Measurements from ENCODE around the gene EBPL. TPM values are rescaled to one million over a fixed set of nuclear protein-coding genes. Genes with fewer than 3 reads are reported as not detected.

Gene EBPL
- total and polyA plus RNA-seq, 2 of the 4 experiments (the other 2 are of a cell fraction), result 57.9 to 65.3 TPM

DNA sequence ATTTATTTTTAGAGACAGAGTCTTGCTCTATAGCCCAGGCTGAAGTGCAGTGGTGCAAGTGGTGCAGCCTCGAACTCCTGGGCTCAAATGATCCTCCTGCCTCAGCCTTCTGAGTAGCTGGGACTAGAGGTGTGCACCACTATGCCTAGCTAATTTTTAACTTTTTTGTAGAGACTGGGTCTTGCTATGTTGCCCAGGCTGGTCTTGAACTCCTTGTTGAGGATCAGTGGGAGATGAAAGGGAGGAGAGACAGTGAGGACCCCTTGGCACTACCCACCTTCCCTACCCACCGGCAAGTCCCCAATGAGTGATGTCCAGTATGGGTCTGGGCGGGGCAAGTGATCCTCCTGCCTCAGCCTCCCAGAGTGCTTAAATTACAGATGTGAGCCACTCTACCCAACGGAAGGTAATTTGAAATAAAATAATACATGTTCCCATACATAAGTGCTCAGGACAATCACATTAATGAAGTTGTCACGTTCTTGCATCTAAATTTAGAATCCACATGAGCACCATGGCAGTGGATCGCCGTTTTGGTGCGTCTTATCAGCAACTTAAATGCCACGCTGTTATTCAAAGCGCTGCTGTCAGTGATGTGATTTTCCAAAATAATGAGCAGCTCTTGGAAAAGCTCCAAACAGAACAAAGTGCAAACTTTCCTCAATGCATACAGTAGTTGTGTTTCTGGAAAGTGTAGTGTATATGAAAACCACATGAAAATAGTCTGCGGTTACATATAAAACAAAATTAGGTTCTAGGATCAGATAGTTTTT lies 68.9 kb downstream of the EBPL start:
- no peak overlapping the region for H2BK20ac ChIP-seq (ENCODE audit: low read depth, low read length)
- intact Hi-C loops (cut with micrococcal nuclease), result no loop called here
- no peak overlapping the region for H4K91ac ChIP-seq (ENCODE audit: insufficient read depth, low read depth, low read length)
- H2AK9ac ChIP-seq (replicated peaks; ENCODE audit: low read depth, low read length, poor library complexity), result no peak overlapping the region
- H3K79me1 ChIP-seq (ENCODE audit: low read depth in 1 of 2, low read length in 2 of 2), result no peaks in the 10 kb centered on the region
- H3K23ac ChIP-seq (ENCODE audit: low read depth, low read length), result no peak overlapping the region
- no peak overlapping the region for H3K9ac ChIP-seq (ENCODE audit: low read depth, low read length)
- H2BK120ac ChIP-seq (ENCODE audit: low read depth, low read length), result no peak overlapping the region
- TF ChIP-seq, protein P1, sequence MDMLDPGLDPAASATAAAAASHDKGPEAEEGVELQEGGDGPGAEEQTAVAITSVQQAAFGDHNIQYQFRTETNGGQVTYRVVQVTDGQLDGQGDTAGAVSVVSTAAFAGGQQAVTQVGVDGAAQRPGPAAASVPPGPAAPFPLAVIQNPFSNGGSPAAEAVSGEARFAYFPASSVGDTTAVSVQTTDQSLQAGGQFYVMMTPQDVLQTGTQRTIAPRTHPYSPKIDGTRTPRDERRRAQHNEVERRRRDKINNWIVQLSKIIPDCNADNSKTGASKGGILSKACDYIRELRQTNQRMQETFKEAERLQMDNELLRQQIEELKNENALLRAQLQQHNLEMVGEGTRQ (IDR thresholded peaks at IDR 0.05; ENCODE audit: low read depth, low read length), result no peak
- TF ChIP-seq MXI1 (IDR thresholded peaks at IDR 0.05; ENCODE audit: borderline replicate concordance, low read depth, low read length), result no peak
- TF ChIP-seq, protein P2, sequence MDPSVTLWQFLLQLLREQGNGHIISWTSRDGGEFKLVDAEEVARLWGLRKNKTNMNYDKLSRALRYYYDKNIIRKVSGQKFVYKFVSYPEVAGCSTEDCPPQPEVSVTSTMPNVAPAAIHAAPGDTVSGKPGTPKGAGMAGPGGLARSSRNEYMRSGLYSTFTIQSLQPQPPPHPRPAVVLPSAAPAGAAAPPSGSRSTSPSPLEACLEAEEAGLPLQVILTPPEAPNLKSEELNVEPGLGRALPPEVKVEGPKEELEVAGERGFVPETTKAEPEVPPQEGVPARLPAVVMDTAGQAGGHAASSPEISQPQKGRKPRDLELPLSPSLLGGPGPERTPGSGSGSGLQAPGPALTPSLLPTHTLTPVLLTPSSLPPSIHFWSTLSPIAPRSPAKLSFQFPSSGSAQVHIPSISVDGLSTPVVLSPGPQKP (IDR thresholded peaks at IDR 0.05; ENCODE audit: borderline replicate concordance, low read depth, low read length), result no peak
- no peak for TF ChIP-seq MAZ (IDR thresholded peaks at IDR 0.05; ENCODE audit: borderline replicate concordance, low read depth, low read length)
- no peak for TF ChIP-seq RFX5 (IDR thresholded peaks at IDR 0.05; ENCODE audit: low read depth, low read length)
- no peak for TF ChIP-seq POLR2A (IDR thresholded peaks at IDR 0.05; ENCODE audit: low read depth, low read length)
- no peak for TF ChIP-seq CHD1 (IDR thresholded peaks at IDR 0.05; ENCODE audit: low read depth, low read length)
- TF ChIP-seq RCOR1 (IDR thresholded peaks at IDR 0.05; ENCODE audit: insufficient replicate concordance, low read length), result no peak
- TF ChIP-seq RAD21 (IDR thresholded peaks at IDR 0.05; ENCODE audit: low read length), result no peak
- TF ChIP-seq MAFK (IDR thresholded peaks at IDR 0.05; ENCODE audit: low read depth, low read length), result no peak
- TF ChIP-seq BHLHE40 (IDR thresholded peaks at IDR 0.05; ENCODE audit: low read depth, low read length), result no peak
- TF ChIP-seq FOS (IDR thresholded peaks at IDR 0.05; ENCODE audit: low read depth, low read length), result no peak
- no peak for TF ChIP-seq SMC3 (IDR thresholded peaks at IDR 0.05; ENCODE audit: low read depth, low read length)
- TF ChIP-seq, protein P3, sequence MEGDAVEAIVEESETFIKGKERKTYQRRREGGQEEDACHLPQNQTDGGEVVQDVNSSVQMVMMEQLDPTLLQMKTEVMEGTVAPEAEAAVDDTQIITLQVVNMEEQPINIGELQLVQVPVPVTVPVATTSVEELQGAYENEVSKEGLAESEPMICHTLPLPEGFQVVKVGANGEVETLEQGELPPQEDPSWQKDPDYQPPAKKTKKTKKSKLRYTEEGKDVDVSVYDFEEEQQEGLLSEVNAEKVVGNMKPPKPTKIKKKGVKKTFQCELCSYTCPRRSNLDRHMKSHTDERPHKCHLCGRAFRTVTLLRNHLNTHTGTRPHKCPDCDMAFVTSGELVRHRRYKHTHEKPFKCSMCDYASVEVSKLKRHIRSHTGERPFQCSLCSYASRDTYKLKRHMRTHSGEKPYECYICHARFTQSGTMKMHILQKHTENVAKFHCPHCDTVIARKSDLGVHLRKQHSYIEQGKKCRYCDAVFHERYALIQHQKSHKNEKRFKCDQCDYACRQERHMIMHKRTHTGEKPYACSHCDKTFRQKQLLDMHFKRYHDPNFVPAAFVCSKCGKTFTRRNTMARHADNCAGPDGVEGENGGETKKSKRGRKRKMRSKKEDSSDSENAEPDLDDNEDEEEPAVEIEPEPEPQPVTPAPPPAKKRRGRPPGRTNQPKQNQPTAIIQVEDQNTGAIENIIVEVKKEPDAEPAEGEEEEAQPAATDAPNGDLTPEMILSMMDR (conservative IDR thresholded peaks at IDR 0.05; ENCODE audit: low read depth, low read length), result no peak
- TF ChIP-seq CEBPB (IDR thresholded peaks at IDR 0.05; ENCODE audit: low read depth, low read length), result no peak
- TF ChIP-seq NFE2L2 (IDR thresholded peaks at IDR 0.05; ENCODE audit: low read depth, low read length), result no peak
- H3K27me3 ChIP-seq (ENCODE audit: control insufficient read depth, insufficient read depth, low read length), result no peaks in the 10 kb centered on the region
- H3K4me3 ChIP-seq (ENCODE audit: insufficient read depth, low read depth, low read length), result no peak overlapping the region
- no peak overlapping the region; the same call in 1 of the 2 replicates for H3K4me2 ChIP-seq (ENCODE audit: low read depth, low read length)
- no peak overlapping the region for H3K14ac ChIP-seq (replicated peaks; ENCODE audit: low read depth, low read length)
- WGBS, 2 experiments (ENCODE audit: extremely low coverage in 2 of 2, insufficient read length in 1 of 2), result 20% methylated on average over 5 of the region's 11 CpGs; no CpG with 5 or more reads in 1 of the 2 experiments
- in situ Hi-C loops (cut with MboI; ENCODE audit: low sequenced_read_pairs), result no loop called here
- H3K4ac ChIP-seq (ENCODE audit: low read depth, low read length), result no peak overlapping the region
- H3K18ac ChIP-seq (ENCODE audit: low read depth, low read length), result no peak overlapping the region
- CTCF ChIA-PET, result no interaction called here
- ATAC-seq (ENCODE audit: low read depth) (no peak), DNase-seq (no peak)
- H3K4me1 ChIP-seq (ENCODE audit: control insufficient read depth, insufficient read depth, low read length), result peaks cover 7% of the 10 kb centered on the region; the same call in 1 of the 2 replicates
- dilution Hi-C loops (cut with HindIII; ENCODE audit: low sequenced_read_pairs, unreplicated experiment), result no loop called here
- H2BK15ac ChIP-seq (ENCODE audit: low read depth, low read length), result no peak overlapping the region
- no peak overlapping the region for H2BK5ac ChIP-seq (ENCODE audit: low read depth, low read length, poor library complexity, severe bottlenecking)
- H3K36me3 ChIP-seq (ENCODE audit: control insufficient read depth, insufficient read depth, low read length), result no peaks in the 10 kb centered on the region
- H3K56ac ChIP-seq (ENCODE audit: extremely low read depth, insufficient read depth, low read length), result no peak overlapping the region
- no peaks in the 10 kb centered on the region for H3K9me3 ChIP-seq (ENCODE audit: control insufficient read depth, insufficient read depth, low read length)
- H2AFZ ChIP-seq (replicated peaks; ENCODE audit: low read length, poor library complexity), result no peak overlapping the region
- POLR2A ChIA-PET (ENCODE audit: unreplicated experiment), result no interaction called here
- no peak overlapping the region for H2AK5ac ChIP-seq (ENCODE audit: low read depth, low read length)
- no peak overlapping the region for H4K5ac ChIP-seq (ENCODE audit: low read depth, low read length)
- H3K27ac ChIP-seq (ENCODE audit: insufficient read depth, low read length), result no peak overlapping the region
- peaks cover 4% of the 10 kb centered on the region; the same call in 1 of the 2 replicates for H3K9me1 ChIP-seq (ENCODE audit: insufficient read depth, low read length)
- H4K20me1 ChIP-seq (ENCODE audit: insufficient read depth, low read length), result no peaks in the 10 kb centered on the region
- H4K8ac ChIP-seq (ENCODE audit: low read depth in 2 of 2, low read length in 2 of 2), result no peak overlapping the region
- BruUV-seq (replicated peaks), result no TSS peak
